HG03520 (cell line): ENCODE results near the gene KCNMA1.

Experiments
- ATAC-seq: cut with Tn5 transposase; IDR thresholded peaks from one replicate; pipeline ENCODE4 v1.9.1; 2021; ENCODE audit warnings: mild to moderate bottlenecking, moderate library complexity; ENCODE audit not compliant: unreplicated experiment

The KCNMA1 gene

DNA sequence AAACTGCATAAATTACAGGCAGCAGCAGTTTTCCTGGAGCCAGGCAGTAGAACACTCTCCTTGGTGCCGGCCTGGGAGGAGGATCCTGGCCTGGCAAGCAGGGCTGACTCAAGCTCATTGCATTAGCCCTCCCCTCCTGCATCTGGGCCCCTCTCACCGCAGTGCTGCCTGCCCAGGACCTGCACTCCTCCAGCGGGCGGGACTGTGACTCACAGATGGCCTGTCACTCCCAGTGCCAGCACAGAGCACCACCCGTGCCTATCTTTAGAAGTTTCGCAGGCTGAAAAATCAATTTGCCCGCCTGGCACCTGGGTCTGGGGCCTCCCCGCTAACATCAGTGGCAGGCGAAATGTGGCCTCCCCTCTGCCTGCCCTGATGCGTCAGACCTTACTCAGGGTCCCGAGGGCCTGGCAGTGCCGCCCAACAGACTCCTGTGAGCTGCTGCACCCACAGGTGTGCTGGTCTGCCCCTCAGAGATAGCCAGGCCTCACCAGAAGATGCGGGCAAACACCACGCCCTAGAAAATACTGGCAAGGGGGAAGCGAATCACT lies 123.8 kb downstream of the KCNMA1 start:
- ATAC-seq, result no peak

DNA sequence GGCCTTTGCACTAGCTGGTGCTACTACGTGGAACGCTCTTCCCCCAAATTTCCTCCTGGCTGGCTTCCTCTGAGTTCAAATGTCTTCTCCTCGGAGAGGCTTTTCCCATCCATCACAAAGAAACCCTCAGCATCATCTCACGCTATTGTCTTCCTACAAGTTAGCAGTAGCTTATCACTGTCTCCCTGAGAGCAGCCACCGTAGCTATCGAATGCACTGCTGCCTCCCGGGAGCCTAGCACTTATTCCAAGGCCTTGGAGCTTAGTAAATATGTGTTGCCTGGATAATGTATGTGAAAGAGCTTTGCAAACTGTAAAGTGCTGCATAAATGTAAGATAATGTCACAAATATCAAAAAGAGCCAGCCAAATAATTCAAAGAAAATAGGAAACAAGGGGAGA lies 124.4 kb downstream of the KCNMA1 start:
- no peak for ATAC-seq

DNA sequence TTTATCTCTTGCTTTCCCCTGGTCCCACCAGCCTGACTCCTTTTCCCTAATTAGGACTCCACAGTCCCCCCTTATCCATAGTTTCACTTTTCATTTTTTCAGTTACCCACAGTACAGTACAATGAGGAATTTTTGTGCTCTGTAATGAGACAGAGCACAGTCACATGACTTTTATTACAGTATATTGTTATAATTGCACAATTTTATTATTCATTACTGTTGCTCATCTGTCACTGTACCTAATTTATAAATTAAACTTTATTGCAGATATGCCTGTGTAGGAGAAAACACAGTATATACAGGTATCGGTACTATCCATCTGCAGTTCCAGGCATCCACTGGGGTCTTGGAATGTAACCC lies 125.4 kb downstream of the KCNMA1 start:
- no peak for ATAC-seq

DNA sequence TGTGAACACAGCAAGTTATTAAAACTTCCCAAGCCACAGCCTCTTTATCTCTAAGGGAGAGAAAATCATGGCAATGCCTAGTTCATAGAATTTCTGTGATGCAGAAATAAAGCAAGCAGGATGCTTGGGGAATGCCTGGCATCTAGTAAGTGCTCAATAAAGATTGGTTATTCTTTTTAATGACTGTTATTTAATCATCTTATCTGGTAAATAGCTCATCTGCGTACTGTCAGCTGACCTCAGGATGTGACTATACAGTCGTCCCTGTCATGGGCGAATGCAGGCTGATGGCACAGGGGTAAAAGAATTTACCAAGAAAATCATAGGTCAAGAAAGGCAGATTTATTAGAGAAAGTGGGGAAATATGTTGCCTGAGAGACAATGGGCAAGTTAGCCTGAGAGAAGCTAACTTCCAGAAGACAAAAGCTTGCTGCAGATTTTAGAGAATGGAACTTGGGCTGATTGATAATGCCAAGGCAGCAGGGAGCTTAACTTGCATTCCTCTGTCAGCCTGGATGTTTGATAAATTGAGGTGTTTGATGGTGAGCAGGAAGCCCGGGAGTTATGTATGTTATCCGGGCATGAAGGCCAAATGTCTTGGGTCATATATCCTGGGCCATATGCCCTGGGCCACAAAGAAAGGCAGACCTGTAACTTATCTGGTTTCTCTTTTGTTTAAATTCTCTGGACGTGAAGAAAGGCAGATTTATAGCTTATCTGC lies 126.0 kb downstream of the KCNMA1 start:
- ATAC-seq, result no peak

DNA sequence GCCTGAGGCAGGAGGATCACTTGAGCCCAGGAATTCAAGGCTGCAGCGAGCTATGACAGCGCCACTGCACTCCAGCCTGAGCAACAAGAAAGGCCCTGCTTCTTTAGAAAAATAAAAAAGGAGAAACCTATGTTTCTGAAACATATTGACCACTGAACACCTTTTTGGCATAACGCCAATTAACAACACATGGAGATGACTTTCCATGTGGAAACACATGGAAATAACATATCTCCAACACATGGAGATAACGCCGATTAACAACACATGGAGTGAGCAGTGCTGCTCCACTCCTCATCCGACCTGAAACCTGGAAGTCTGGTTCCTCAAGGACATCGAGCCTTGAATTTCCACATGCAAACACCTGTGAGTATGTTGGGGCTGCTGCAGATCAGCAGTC lies 126.9 kb downstream of the KCNMA1 start:
- ATAC-seq, result no peak

DNA sequence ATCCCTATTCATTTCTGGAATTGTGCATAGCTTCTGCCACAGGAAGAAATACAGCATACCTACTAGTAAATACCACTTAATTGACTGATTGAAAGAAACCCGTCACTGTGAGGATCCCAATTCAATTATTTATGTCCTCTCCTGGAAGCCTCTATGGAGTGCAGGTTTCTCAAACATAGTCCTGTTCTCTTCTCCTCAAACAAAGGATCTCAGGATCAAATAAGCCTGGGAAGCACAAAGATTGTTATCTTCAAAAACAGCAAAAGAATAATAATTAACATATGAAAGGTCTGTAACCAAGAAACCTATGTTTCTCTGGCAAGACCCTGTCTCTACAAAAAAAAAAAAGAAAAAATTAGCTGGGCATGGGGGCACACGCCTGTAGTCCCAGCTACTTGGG lies 127.3 kb downstream of the KCNMA1 start:
- ATAC-seq, result no peak

DNA sequence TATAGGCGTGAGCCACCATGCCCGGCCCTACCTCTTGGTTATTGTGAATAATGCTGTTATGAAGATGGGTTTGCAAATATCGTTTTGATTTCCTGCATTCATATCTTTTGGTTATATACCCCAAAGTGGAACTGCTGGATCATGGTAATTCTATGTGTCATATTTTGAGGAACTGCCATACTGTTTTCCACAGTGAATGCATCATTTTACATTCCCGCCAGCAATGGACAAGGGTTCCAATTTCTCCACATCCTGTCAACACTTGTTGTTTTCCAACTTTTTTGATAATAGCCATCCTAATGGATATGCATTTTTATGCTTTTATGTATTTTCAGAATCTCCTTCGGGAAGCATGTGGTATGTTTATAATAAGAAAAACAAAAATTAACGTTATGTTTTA lies 128.2 kb downstream of the KCNMA1 start:
- no peak for ATAC-seq

DNA sequence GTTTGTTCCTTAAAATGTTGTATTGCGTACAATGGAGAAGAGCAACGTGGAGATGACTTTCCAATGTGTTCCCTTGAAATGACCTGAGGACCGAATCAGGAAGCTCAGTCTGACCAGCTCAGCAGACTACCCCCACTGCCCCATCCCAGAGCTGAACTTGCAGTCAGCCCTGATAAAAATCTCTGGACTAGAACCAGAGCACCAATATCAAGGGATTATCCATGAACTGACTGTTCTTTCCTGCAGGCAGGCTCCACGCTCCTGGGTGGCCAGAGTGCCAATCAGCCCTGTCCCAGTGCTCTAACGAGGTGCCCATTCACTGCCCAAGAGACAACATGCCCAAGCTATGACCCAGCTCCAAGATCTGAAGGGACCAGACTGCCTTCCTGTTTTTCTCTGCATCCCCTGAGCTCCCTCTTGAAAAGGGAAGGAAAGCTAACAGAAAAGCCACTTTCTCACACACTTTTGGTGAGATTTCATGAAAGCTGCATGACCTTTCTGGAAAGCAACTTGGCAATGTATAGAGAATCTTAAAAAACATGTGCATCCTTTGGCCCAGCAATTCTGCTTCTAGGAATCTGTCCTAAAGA lies 130.2 kb downstream of the KCNMA1 start:
- ATAC-seq, result no peak

DNA sequence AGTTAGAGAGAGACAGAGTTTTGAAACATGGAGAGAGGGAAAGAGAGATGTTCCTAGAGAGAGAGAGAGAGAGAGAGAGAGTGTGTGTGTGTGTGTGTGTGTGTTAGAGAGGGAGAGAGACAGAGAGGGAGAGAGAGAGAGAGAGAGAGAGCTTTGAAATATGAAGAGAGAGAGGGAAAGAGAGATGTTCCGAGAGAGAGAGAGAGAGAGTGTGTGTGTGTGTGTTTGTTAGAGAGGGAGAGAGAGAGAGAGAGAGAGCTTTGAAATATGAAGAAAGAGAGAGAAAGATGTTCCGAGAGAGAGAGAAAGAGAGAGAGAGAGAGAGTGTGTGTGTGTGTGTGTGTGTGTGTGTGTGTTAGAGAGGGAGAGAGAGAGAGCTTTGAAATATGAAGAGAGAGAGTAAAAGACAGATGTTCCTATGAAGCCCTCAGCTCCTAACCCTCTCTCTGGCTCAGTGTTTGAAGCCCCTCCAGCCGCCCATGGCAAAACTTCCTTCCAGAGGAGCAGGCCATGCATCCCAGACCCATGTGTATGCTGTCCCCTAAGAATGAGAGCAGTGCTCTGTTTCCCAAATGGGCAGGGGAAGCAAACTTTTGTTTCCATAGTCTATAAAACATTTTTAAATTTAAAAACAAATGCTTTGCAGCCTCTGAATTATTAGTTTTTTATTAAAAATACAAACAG lies 130.9 kb downstream of the KCNMA1 start:
- no peak for ATAC-seq

DNA sequence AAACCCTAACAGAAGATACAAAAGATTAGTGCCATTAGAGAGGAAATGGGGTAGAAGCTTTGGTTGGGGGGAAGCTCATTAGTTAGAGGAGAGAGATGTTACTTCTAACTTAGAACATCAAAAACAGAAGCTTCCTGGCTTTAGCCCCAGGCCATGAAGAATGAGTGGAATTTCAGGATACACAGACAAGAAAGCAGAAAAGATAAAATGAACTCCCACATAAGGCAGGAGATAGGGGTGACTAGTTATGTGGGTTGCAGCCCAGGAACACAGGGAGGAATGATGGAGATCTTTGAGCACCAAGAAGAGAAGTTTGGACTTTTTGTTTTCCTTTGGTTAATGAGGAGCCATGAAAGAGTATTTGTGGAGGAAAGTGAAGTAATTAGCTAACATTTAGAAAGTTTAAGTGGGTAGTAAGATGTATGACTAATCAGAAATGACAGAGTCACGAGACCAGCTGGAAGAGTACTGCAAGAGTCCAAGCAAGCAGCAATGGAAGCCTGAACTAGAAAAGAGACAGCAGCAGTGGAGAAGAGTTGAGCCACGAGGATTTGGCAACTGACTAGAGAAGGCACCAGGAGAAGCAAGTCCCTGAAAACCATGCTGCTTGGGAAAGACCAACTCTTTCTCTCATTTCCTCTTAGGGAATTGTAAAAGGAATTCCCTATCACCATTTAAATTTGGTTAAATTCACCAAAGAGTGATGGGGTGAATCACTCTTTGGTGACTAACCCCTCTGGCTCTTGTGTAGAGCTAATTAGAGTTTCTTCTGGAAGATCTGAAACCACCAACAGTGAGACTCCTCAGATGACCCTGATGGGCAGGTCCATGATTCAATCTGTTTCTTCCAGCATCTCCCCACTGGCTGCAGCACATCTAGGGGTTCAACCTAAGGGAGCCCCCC lies 131.9 kb downstream of the KCNMA1 start:
- ATAC-seq, result no peak

DNA sequence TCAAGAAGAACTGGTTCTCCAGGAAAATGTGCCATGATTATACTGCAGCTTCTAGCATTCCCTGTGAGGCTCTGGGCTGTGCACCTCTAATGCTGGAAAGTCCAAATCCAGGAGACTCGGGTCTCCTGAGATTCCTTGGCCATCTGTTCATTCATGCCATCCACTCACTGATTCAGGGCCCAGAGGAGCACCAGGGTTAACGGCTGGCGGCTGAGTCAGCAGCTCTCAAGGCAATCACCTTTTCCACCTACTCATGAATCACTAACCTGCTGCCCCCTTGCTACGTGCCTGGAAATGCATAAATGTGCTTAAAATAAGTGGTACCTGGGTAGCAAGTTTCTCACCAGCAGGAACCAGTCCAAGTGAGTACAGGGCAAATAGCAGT lies 132.7 kb downstream of the KCNMA1 start:
- no peak for ATAC-seq

DNA sequence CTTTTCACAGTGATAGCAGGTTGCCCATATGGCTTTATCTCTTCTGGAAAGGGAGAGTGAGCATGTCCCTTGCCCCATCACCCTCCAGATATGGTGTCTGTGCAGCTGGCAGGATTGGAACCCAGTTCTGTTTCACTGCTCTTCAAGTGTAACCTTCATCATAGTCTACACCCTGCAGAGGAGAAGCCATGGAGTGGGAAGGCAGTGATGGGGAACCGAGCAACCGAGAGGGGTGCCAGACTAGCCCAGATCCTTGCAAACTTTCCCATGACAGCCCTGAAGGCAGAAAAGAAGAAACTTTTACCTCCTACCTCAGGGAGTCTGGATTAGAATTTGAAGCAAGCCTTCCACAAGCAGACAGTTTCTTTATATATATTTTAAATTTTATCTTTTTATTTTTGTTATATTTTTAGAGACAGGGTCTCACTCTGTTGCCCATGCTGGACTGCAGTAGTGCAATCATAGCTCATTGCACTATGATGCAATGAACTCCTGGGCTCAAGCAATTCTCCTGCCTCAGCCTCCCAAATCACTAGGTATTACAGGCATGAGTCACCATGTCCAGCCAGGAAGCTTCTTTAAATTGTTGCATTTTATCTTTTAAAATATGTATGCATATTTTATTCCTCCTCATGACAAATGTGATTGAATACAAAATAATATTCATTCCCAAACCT lies 133.3 kb downstream of the KCNMA1 start:
- ATAC-seq, result no peak

DNA sequence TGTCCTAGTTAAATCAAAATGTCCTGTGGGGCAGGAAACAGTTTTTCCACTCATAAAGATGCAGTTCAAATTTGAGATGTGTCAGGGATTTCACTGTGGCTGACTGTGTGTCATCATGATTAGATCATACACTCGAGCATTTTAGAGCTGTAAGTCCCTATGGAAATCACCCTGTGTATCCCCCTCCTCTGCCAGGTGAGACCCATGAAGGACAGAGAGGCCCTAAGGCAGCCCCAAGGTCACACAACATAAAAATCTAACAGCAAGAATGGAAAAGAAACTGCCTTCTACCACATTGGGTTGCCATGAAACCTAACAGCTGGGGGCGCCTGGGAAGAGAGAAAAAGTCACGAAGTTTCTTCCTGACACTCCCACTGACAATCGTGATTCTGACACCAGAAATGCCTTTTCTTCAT lies 135.8 kb downstream of the KCNMA1 start:
- ATAC-seq, result no peak

DNA sequence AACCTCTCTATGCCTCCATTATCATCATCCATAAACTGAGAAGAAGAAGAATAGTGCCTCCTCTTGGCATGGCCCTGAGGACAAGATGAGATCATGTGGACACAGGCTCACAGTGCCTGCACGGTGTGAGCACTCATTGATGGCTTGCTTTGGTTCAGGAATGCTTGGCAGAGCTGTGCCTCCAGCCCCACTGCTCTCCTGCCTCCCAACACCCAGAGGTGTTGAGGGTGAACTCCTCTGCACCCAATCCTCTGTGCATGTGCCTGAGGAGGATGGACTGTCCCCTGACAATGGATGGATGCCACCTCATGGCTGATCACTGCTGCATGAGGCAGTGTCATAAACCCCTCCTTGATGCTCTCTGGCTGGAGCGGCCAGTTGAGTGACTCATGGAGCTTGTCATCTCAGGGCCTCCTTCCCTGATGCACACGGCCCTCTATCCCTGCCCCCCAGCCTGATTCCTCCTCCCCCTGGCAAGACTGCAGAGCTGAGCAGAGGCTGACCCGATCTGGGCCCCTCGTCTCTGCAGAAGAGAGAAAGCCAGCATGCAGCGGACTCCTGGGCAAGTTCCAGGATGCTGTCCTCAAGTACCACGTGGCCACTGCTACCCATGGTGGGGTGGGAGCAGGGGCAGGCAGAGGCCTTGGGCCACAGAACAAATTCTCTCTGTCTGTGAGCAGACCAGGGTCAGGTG lies 136.3 kb downstream of the KCNMA1 start:
- ATAC-seq, result peak; percentile 18

DNA sequence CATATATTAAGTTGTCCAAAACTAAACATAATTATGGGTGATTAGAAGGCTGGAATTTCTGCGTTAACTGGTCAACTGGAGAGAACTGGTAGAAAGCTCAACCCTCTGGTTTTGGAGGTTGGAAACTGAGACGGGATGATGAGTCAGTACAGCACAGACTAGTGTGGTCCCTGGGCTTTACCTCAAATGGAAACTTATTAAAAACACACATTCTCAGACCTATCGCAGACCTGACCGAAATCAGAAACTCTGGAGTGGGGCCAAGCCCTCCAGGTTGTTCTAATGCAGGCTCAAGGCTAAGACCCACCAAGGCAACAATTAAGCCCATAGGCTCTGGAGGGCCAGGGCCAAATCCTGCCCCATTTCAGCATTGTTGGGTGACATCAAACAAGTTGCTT lies 136.9 kb downstream of the KCNMA1 start:
- peak; percentile 82 for ATAC-seq

DNA sequence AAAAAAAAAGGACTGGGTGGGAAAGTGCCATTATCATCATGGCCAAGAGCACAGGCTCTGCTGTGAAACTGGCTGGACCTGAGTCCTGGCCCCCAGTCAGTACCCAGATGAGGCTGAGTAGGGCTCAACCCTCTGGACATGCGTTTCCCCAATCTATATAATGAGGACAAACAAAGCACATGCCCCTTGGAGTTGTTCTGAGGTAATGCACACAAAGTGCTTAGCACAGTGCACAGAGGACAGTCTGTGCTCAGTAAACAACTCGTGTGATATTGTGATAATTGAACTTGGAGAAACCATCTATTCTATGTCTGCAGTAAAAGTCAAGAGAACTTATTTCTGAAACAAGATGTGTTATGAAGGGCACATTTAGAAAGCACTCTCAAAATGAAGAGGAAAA lies 138.8 kb downstream of the KCNMA1 start:
- ATAC-seq, result no peak

DNA sequence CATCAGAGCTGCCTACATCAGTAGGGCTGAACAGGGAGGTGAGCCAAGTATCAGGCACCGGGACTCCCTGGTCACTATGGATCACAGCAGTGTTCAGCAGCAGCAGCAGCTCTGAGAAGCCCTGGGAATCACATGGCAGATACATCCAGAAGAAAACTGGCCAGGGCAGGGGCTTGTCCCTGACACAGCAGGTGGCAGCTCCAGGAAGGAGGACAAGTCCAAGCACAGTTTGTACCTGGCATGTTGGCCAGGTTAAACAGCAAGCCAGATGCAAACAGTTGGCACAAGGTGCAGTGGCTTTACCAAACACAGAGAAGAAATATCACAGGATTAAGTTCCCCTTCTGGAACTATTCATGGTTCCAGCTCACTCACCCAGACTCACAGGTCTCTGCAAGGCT lies 139.4 kb downstream of the KCNMA1 start:
- no peak for ATAC-seq

DNA sequence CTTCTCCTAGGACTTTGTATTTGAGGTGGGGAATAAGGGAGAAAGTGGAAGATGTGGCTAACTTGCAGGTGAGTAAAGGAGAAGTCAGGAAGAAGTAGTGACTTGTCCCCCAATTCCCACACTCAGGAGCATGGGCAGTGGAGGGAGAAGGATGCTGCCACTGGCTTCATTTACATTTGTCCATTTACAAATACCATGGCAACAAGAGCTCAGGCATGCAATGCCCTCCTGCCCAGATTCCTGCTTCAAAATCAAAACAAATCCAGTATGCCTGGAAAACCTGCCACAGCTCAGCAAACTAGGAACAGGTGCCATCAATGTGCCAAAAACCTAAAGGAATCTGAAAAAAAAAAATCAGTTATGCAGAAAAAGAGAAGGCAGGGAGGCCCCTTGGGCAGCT lies 139.9 kb downstream of the KCNMA1 start:
- no peak for ATAC-seq

DNA sequence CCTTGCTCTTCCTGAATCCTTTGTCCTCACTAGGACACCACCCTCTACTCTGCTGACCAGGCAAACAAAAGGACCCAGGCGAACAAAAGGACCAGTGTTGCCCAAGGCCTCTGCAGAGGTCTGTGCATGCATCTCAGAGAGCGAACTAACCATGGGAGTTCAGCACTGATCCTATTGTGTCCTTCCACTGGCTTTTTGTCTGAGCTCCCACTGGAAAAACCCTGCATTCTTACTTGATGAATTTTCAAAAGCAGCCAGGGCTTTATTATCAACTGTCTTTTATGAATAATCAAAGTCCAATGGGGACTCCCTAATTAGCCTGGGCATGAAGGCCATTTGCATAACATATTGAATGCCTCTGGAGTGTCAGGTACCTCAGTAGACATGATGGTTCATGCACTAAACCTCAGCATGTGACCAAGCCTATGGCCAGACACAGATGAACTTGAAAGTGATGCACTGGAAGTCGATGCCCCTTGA lies 140.6 kb downstream of the KCNMA1 start:
- ATAC-seq, result no peak
